Aorta (tissue), 5 donors: Measurements from ENCODE around the gene EMC9. TPM values are rescaled to one million over a fixed set of nuclear protein-coding genes. Genes with fewer than 3 reads are reported as not detected.

Source experiments
- ATAC-seq: fragments of 200-7000 bp; cut with Tn5 transposase; one replicate; pipeline ENCODE4 v1.9.1; 2022; ENCODE audit warnings: moderate library complexity; ENCODE audit not compliant: low FRiP score
- DNase-seq, 2 donors: peaks; one replicate each; pipeline ENCODE4 v3.0.0-alpha.2; 2020
- H3K27ac ChIP-seq, 2 donors: one replicate each; pipeline ENCODE4 v1.5.1; 2013; ENCODE audit warnings: low read length in 2 of 2, mild to moderate bottlenecking in 2 of 2, moderate library complexity in 2 of 2, control low read depth in 1 of 2, inconsistent platforms in 1 of 2, low read depth in 1 of 2
- H3K27me3 ChIP-seq, 2 donors: one replicate each; pipeline ENCODE4 v1.6.1; 2013; ENCODE audit warnings: control low read depth in 1 of 2, low read length in 1 of 2, mild to moderate bottlenecking in 1 of 2, moderate library complexity in 1 of 2; ENCODE audit not compliant: insufficient read depth in 2 of 2, control insufficient read depth in 1 of 2
- H3K36me3 ChIP-seq, 2 donors: one replicate each; pipeline ENCODE4 v1.6.1; 2013; ENCODE audit warnings: control low read depth in 1 of 2, low read length in 1 of 2, mild to moderate bottlenecking in 1 of 2; ENCODE audit not compliant: insufficient read depth in 2 of 2, control insufficient read depth in 1 of 2
- H3K4me1 ChIP-seq, 2 donors: one replicate each; pipeline ENCODE4 v1.6.1; 2013; ENCODE audit warnings: low read length in 2 of 2, control low read depth in 1 of 2, mild to moderate bottlenecking in 1 of 2, moderate library complexity in 1 of 2; ENCODE audit not compliant: insufficient read depth in 2 of 2, control insufficient read depth in 1 of 2
- H3K4me3 ChIP-seq, 2 donors: one replicate each; pipeline ENCODE4 v1.5.1; 2013; ENCODE audit warnings: low read length in 2 of 2, control low read depth in 1 of 2, mild to moderate bottlenecking in 1 of 2
- H3K9me3 ChIP-seq: one replicate; pipeline ENCODE4 v1.6.1; 2013; ENCODE audit warnings: mild to moderate bottlenecking, low read length; ENCODE audit not compliant: control insufficient read depth
- WGBS, 2 donors: extraction: QIAGEN DNeasy Blood & Tissue Kit; methylation state at CpG; one replicate each; pipeline ENCODE4 v1.1.7; 2013; 5-methylcytosine and 5-hydroxymethylcytosine counted together
- intact Hi-C, 2 donors: fragments of 100-400 bp; cut with DNase I; formaldehyde crosslinking; loops; one replicate each; pipeline versions ENCODE4 v1.14.2 to v1.15.0; 2022
- polyA plus RNA-seq, 2 donors: library from polyadenylated mRNA; stranded (reverse); fragments of 200-250 nt; gene quantifications; one replicate each; pipeline ENCODE4 v1.2.3, GENCODE V29; 2013
- total RNA-seq, 2 donors: library from RNA; stranded (reverse); fragmentation: NEBNext Ultra II Directional; extraction: Animal tissue kit (Norgen Biotek cat#: 25700); gene quantifications; one replicate each; pipeline ENCODE4 v1.2.1, GENCODE V29; 2021
- donor health status: healthy with polysubstance abuse.
- donor health status: Bipolar disorder and iron deficiency.
- donor health status: DM: no; HTN: no; CAD: no.
- donor health status: DM: no; HTN: no; CAD: no.
- donor health status: DM: yes; HTN: yes; CAD: no.

EMC9 gene
- total and polyA plus RNA-seq, 4 donors, result 12.8 to 41.9 (median 16.8) TPM

GRCh38 chr14:24132976-24133375, 8.4 kb downstream of the EMC9 start:
- DNase-seq, result no peak
- Histone ChIP-seq H3K36me3 (no peaks in the 10 kb centered on the region), H3K27ac (no peak overlapping the region), H3K4me3 (no peak overlapping the region), H3K9me3 (no peaks in the 10 kb centered on the region), H3K27me3 (no peaks in the 10 kb centered on the region), H3K4me1 (no peaks in the 10 kb centered on the region)
- whole genome bisulfite sequencing, 2 donors, result 93 to 94% methylated on average over 2 of the region's 2 CpGs
- intact Hi-C loops, result loop anchor here in 1 of 2 donors (1.0 kb wide), 1 partner anchor 17 kb away; no protein-coding TSS in a partner anchor
- ATAC-seq, result no peak

GRCh38 chr14:24132061-24132685, 9.2 kb downstream of the EMC9 start:
- Histone ChIP-seq H3K27ac (no peak overlapping the region), H3K4me1 (no peaks in the 10 kb centered on the region), H3K9me3 (no peaks in the 10 kb centered on the region), H3K27me3 (no peaks in the 10 kb centered on the region), H3K36me3 (no peaks in the 10 kb centered on the region), H3K4me3 (no peak overlapping the region)
- WGBS, 2 donors, result 82 to 90% methylated on average over 24 of the region's 24 CpGs
- DNase-seq (peak; percentile 36 to 67), ATAC-seq (no peak)
- intact Hi-C loops, result no loop called here

GRCh38 chr14:24131549-24131966, 9.8 kb downstream of the EMC9 start:
- no peaks in the 10 kb centered on the region for H3K9me3 ChIP-seq
- no peaks in the 10 kb centered on the region for H3K27me3 ChIP-seq
- H3K36me3 ChIP-seq, result no peaks in the 10 kb centered on the region
- DNase-seq, result peak; percentile 33 to 61
- no peak overlapping the region for H3K4me3 ChIP-seq
- intact Hi-C loops, result no loop called here
- no peak overlapping the region for H3K27ac ChIP-seq
- 60 to 78% methylated on average over 13 to 15 of the region's 15 CpGs for WGBS, 2 donors
- no peaks in the 10 kb centered on the region for H3K4me1 ChIP-seq
- no peak for ATAC-seq

- H3K4me3 ChIP-seq, result no peak overlapping the region
- no peak overlapping the region for H3K27ac ChIP-seq
- intact Hi-C loops, result no loop called here
- H3K4me1 ChIP-seq, result no peaks in the 10 kb centered on the region
- WGBS, 2 donors, result 64% methylated on average over 5 to 7 of the region's 7 CpGs
- no peaks in the 10 kb centered on the region for H3K9me3 ChIP-seq
- DNase-seq (peak; percentile 29 to 72), ATAC-seq (no peak)
- H3K36me3 ChIP-seq, result no peaks in the 10 kb centered on the region
- H3K27me3 ChIP-seq, result no peaks in the 10 kb centered on the region
Measured at GRCh38 chr14:24130717-24131548, 10.5 kb downstream of the EMC9 start.

- ATAC-seq (no peak), DNase-seq (no peak)
- no peak within 1 kb of the TSS for H3K27ac ChIP-seq
- H3K4me1 ChIP-seq, result no peaks in the 10 kb centered on the region
- no peaks in the 10 kb centered on the region for H3K36me3 ChIP-seq
- H3K9me3 ChIP-seq, result no peaks in the 10 kb centered on the region
- 93 to 95% methylated on average over 5 of the region's 5 CpGs for whole genome bisulfite sequencing, 2 donors
- H3K27me3 ChIP-seq, result no peaks in the 10 kb centered on the region
- no peak within 1 kb of the TSS for H3K4me3 ChIP-seq
- intact Hi-C loops, result no loop called here
Measured at GRCh38 chr14:24130380-24130716, 11.0 kb downstream of the EMC9 start, which contains the start of gene FITM1. Gene FITM1, plus strand, starts transcription at chr14:24130659. Its CDS starts 905 bp downstream, at chr14:24131564.

GRCh38 chr14:24129410-24129998, 11.9 kb downstream of the EMC9 start:
- no peak for ATAC-seq
- intact Hi-C loops, result no loop called here
- no peaks in the 10 kb centered on the region for H3K27me3 ChIP-seq
- H3K4me3 ChIP-seq, result no peak overlapping the region
- H3K4me1 ChIP-seq, result no peaks in the 10 kb centered on the region
- peak in 1 of 2 donors; percentile 16 for DNase-seq
- no peaks in the 10 kb centered on the region for H3K9me3 ChIP-seq
- H3K27ac ChIP-seq, result no peak overlapping the region
- H3K36me3 ChIP-seq, result no peaks in the 10 kb centered on the region
- 88 to 91% methylated on average over 8 of the region's 8 CpGs for WGBS, 2 donors

GRCh38 chr14:24127673-24128072, 13.7 kb downstream of the EMC9 start:
- no peaks in the 10 kb centered on the region for H3K27me3 ChIP-seq
- H3K9me3 ChIP-seq, result no peaks in the 10 kb centered on the region
- 87 to 88% methylated on average over 2 of the region's 2 CpGs for WGBS, 2 donors
- DNase-seq (no peak), ATAC-seq (no peak)
- no peak overlapping the region for H3K27ac ChIP-seq
- intact Hi-C loops, result no loop called here
- peaks cover 0 to 4% of the 10 kb centered on the region in 2 donors for H3K36me3 ChIP-seq
- H3K4me1 ChIP-seq, result no peaks in the 10 kb centered on the region
- H3K4me3 ChIP-seq, result no peak overlapping the region

- peaks cover 0 to 4% of the 10 kb centered on the region in 2 donors for H3K36me3 ChIP-seq
- H3K9me3 ChIP-seq, result no peaks in the 10 kb centered on the region
- intact Hi-C loops, result no loop called here
- no peaks in the 10 kb centered on the region for H3K4me1 ChIP-seq
- H3K27me3 ChIP-seq, result no peaks in the 10 kb centered on the region
- no peak overlapping the region for H3K4me3 ChIP-seq
- no peak for ATAC-seq
- no peak overlapping the region for H3K27ac ChIP-seq
- DNase-seq, result no peak
Measured at GRCh38 chr14:24126939-24127338, 14.5 kb downstream of the EMC9 start.
